IMR-90 (cell line): ENCODE measurements around the gene RGP1.

ENCODE experiments used
- BHLHE40 ChIP-seq: fragments of 150-350 bp; IDR thresholded peaks from 2 replicates; pipeline ENCODE4 v1.6.1; 2016; ENCODE audit warnings: mild to moderate bottlenecking, low read depth, low read length
- CEBPB ChIP-seq: IDR thresholded peaks from 2 replicates; pipeline ENCODE4 v1.6.1; 2012; ENCODE audit warnings: low read depth, low read length, improper control_type of control experiment
- CHD1 ChIP-seq: IDR thresholded peaks from 2 replicates; pipeline ENCODE4 v1.6.1; 2012; ENCODE audit warnings: low read depth, low read length, improper control_type of control experiment
- CTCF ChIP-seq: conservative IDR thresholded peaks from 2 replicates; pipeline ENCODE4 v1.5.1; 2012; ENCODE audit warnings: mild to moderate bottlenecking, low read depth, low read length, improper control_type of control experiment
- ELK1 ChIP-seq: fragments of 150-350 bp; IDR thresholded peaks from 2 replicates; pipeline ENCODE4 v1.6.1; 2016; ENCODE audit warnings: low read depth, mild to moderate bottlenecking, low read length, moderate library complexity, borderline replicate concordance
- MAFK ChIP-seq: IDR thresholded peaks from 2 replicates; pipeline ENCODE4 v1.6.1; 2012; ENCODE audit warnings: low read depth, low read length, improper control_type of control experiment
- MXI1 ChIP-seq: IDR thresholded peaks from 2 replicates; pipeline ENCODE4 v1.6.1; 2012; ENCODE audit warnings: low read depth, mild to moderate bottlenecking, low read length, moderate library complexity, borderline replicate concordance
- NFE2L2 ChIP-seq: fragments of 150-350 bp; IDR thresholded peaks from 2 replicates; pipeline ENCODE4 v1.6.1; 2016; ENCODE audit warnings: low read depth, mild to moderate bottlenecking, low read length
- POLR2A ChIP-seq: IDR thresholded peaks from 2 replicates; pipeline ENCODE4 v1.6.1; 2012; ENCODE audit warnings: mild to moderate bottlenecking, low read depth, low read length
- RAD21 ChIP-seq: IDR thresholded peaks from 2 replicates; pipeline ENCODE4 v1.6.1; 2012; ENCODE audit warnings: low read length, improper control_type of control experiment
- RCOR1 ChIP-seq: IDR thresholded peaks from 2 replicates; pipeline ENCODE4 v1.6.1; 2012; ENCODE audit warnings: mild to moderate bottlenecking, low read length, improper control_type of control experiment; ENCODE audit not compliant: insufficient replicate concordance
- SMC3 ChIP-seq: fragments of 150-350 bp; IDR thresholded peaks from 2 replicates; pipeline ENCODE4 v1.6.1; 2016; ENCODE audit warnings: low read depth, mild to moderate bottlenecking, antibody characterized with exemption, low read length, moderate library complexity
- USF2 ChIP-seq: fragments of 150-350 bp; IDR thresholded peaks from 2 replicates; pipeline ENCODE4 v1.6.1; 2017; ENCODE audit warnings: mild to moderate bottlenecking, antibody characterized with exemption, low read length, low read depth

GRCh38 chr9:35703906-35704672, 45.0 kb upstream of the RGP1 start:
- TF ChIP-seq CTCF = no peak
- TF ChIP-seq POLR2A = no peak
- no peak for TF ChIP-seq RCOR1
- TF ChIP-seq NFE2L2 = no peak
- TF ChIP-seq MXI1 = no peak
- no peak for TF ChIP-seq SMC3
- no peak for TF ChIP-seq CHD1
- no peak for TF ChIP-seq RAD21
- no peak for TF ChIP-seq BHLHE40
- no peak for TF ChIP-seq USF2
- TF ChIP-seq ELK1 = no peak
- no peak for TF ChIP-seq MAFK
- TF ChIP-seq CEBPB = no peak
